Ishikawa (cell line): ENCODE measurements around the gene TBC1D1.

Source experiments
- CEBPB ChIP-seq: IDR thresholded peaks from 2 replicates; pipeline ENCODE4 v1.6.1; 2012
- CREB1 ChIP-seq: IDR thresholded peaks from 2 replicates; pipeline ENCODE4 v1.6.1; 2012; ENCODE audit warnings: low read depth
- EGR1 ChIP-seq: IDR thresholded peaks from 2 replicates; pipeline ENCODE4 v1.6.1; 2012
- EP300 ChIP-seq: IDR thresholded peaks from 2 replicates; pipeline ENCODE4 v1.6.1; 2012; ENCODE audit warnings: borderline replicate concordance
- FOXM1 ChIP-seq: IDR thresholded peaks from 2 replicates; pipeline ENCODE4 v1.6.1; 2012; ENCODE audit warnings: low read depth, borderline replicate concordance
- NFIC ChIP-seq: IDR thresholded peaks from 2 replicates; pipeline ENCODE4 v1.6.1; 2012
- RAD21 ChIP-seq: IDR thresholded peaks from 2 replicates; pipeline ENCODE4 v1.6.1; 2012; ENCODE audit warnings: low read depth
- TAF1 ChIP-seq: IDR thresholded peaks from 2 replicates; pipeline ENCODE4 v1.6.1; 2012; ENCODE audit warnings: low read depth, mild to moderate bottlenecking
- TCF12 ChIP-seq: IDR thresholded peaks from 2 replicates; pipeline ENCODE4 v1.6.1; 2012; ENCODE audit warnings: low read depth
- TEAD4 ChIP-seq: IDR thresholded peaks from 2 replicates; pipeline ENCODE4 v1.6.1; 2012
- USF1 ChIP-seq: IDR thresholded peaks from 2 replicates; pipeline ENCODE4 v1.6.1; 2012
- YY1 ChIP-seq: IDR thresholded peaks from 2 replicates; pipeline ENCODE4 v1.6.1; 2012; ENCODE audit warnings: low read depth
- ZBTB7A ChIP-seq: IDR thresholded peaks from 2 replicates; pipeline ENCODE4 v1.6.1; 2012; ENCODE audit warnings: low read depth
- TF ChIP-seq, protein P1 (sequence below): IDR thresholded peaks from 2 replicates; pipeline ENCODE4 v1.6.1; 2012
- TF ChIP-seq, protein P2 (sequence below): IDR thresholded peaks from 2 replicates; pipeline ENCODE4 v1.6.1; 2012; ENCODE audit warnings: low read depth, mild to moderate bottlenecking

TBC1D1 gene

DNA sequence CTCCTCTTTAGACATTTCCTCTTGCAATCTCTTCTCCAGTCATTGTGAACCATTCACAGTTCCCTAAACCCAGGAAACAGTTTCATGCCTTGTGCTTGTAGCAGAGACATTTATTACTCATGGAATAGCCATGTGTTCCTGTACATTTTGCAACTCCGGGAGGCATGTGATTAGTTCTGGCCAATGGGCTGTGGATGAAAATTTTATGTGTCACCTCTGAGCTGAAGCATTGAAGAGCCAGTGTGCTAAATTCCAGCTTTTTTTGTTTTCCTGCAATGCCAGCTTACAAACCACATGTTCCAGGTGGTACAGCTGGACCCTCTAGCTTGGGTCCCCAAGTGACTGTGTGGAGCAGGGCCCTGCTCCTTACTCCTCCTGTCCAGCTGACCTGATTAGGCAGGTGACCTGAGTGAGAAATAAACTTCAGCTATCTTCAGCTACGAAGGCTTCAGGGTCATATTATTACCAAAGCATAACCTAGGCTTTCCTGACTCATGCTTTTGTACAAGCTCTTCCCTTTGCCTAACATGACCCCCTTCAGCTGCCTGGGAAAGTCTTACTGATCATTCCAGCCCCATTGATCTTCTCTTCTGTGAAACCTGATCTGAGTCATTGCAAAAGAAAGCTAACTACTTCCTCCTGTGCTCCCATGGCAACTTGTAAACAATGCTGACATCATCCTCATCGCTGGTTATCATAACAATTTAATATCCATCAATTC, 269.8 kb downstream of the TBC1D1 start:
- peak; percentile 47; the same call in 1 of the 2 replicates for TF ChIP-seq EP300
- no peak for TF ChIP-seq EGR1
- TF ChIP-seq USF1 = peak; percentile 77
- TF ChIP-seq, protein P1, sequence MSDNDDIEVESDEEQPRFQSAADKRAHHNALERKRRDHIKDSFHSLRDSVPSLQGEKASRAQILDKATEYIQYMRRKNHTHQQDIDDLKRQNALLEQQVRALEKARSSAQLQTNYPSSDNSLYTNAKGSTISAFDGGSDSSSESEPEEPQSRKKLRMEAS = peak; percentile 71
- peak; percentile 45; the same call in 1 of the 2 replicates for TF ChIP-seq TCF12
- TF ChIP-seq TEAD4 = no peak
- TF ChIP-seq CEBPB = peak; percentile 94
- TF ChIP-seq CREB1 = no peak

GRCh38 chr4:38161208-38162113, 270.6 kb downstream of the TBC1D1 start:
- no peak for TF ChIP-seq ZBTB7A
- TF ChIP-seq, protein P2, sequence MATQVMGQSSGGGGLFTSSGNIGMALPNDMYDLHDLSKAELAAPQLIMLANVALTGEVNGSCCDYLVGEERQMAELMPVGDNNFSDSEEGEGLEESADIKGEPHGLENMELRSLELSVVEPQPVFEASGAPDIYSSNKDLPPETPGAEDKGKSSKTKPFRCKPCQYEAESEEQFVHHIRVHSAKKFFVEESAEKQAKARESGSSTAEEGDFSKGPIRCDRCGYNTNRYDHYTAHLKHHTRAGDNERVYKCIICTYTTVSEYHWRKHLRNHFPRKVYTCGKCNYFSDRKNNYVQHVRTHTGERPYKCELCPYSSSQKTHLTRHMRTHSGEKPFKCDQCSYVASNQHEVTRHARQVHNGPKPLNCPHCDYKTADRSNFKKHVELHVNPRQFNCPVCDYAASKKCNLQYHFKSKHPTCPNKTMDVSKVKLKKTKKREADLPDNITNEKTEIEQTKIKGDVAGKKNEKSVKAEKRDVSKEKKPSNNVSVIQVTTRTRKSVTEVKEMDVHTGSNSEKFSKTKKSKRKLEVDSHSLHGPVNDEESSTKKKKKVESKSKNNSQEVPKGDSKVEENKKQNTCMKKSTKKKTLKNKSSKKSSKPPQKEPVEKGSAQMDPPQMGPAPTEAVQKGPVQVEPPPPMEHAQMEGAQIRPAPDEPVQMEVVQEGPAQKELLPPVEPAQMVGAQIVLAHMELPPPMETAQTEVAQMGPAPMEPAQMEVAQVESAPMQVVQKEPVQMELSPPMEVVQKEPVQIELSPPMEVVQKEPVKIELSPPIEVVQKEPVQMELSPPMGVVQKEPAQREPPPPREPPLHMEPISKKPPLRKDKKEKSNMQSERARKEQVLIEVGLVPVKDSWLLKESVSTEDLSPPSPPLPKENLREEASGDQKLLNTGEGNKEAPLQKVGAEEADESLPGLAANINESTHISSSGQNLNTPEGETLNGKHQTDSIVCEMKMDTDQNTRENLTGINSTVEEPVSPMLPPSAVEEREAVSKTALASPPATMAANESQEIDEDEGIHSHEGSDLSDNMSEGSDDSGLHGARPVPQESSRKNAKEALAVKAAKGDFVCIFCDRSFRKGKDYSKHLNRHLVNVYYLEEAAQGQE = no peak
- no peak for TF ChIP-seq EGR1
- no peak for TF ChIP-seq YY1
- TF ChIP-seq CEBPB = no peak
- no peak for TF ChIP-seq CREB1
- TF ChIP-seq USF1 = no peak
- TF ChIP-seq EP300 = 0 out of 2 replicates have a peak, but pooled peaks have one; percentile 0

DNA sequence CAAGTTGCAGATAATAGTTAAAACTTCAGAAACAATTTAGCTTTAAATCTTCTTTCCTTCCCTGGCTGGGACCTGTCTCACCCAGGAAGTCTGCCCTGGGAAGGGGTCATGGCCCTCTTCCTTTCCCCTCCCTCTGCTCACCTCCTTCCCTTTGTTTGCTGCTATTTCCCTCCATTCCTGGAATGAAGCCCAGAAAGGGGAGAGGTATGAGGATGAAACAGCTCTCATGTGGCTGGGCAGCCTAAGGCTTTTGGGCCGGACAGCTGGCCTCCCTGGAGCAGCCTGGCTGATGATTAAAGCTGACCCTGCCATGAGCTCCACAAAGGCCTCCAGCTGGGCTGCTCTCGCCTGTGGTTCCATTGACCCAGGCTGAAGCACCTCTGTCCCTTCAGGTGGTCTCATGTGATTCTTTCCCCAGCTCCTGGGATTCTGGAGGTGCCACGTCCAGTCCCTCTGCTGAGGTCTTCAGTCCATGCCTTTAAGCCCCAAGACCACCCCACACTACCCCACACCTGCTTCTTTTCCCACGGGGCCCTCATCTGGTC, 271.4 kb downstream of the TBC1D1 start:
- peak; percentile 74; the same call in 1 of the 2 replicates for TF ChIP-seq EP300
- no peak for TF ChIP-seq USF1
- TF ChIP-seq TEAD4 = peak; percentile 65
- TF ChIP-seq YY1 = peak; percentile 62
- TF ChIP-seq CREB1 = no peak
- peak; percentile 9; the same call in 1 of the 2 replicates for TF ChIP-seq RAD21
- TF ChIP-seq CEBPB = no peak
- TF ChIP-seq, protein P1 = peak; percentile 73
- TF ChIP-seq ZBTB7A = peak; percentile 57; the same call in 1 of the 2 replicates
- TF ChIP-seq TCF12 = peak; percentile 86
- 0 out of 2 replicates have a peak, but pooled peaks have one; percentile 7 for TF ChIP-seq TAF1
- peak; percentile 89 for TF ChIP-seq NFIC
- TF ChIP-seq, protein P2 = no peak
- TF ChIP-seq FOXM1 = no peak
- no peak for TF ChIP-seq EGR1

- TF ChIP-seq NFIC (no peak), FOXM1 (no peak), CEBPB (no peak)
- TF ChIP-seq, protein P1 = no peak
These were observed 272.5 kb downstream of the TBC1D1 start for GRCh38 chr4:38163216-38164006.
